Hepatocyte (in vitro differentiated cells): ENCODE measurements around the gene KIF17.

Source experiments
- CTCF ChIP-seq: fragments of 200-600 bp; sonication (generic); IDR thresholded peaks from 2 replicates; pipeline ENCODE4 v1.5.1; 2016; ENCODE audit warnings: antibody characterized with exemption, mild to moderate bottlenecking; ENCODE audit not compliant: poor library complexity
- EZH2 ChIP-seq: fragments of 200-600 bp; sonication (generic); IDR thresholded peaks from 2 replicates; pipeline ENCODE4 v1.6.1; 2016; ENCODE audit warnings: antibody characterized with exemption, mild to moderate bottlenecking, borderline replicate concordance
- EZH2phosphoT487 ChIP-seq: fragments of 200-600 bp; sonication (generic); IDR thresholded peaks from one replicate; pipeline ENCODE4 v1.6.1; 2018; ENCODE audit warnings: antibody characterized with exemption, mild to moderate bottlenecking, low read depth, moderate library complexity; ENCODE audit not compliant: unreplicated experiment, severe bottlenecking

- TF ChIP-seq CTCF: no peak
- TF ChIP-seq EZH2: no peak
- TF ChIP-seq EZH2phosphoT487: no peak
Measured at GRCh38 chr1:20716232-20716631, 1.6 kb downstream of the KIF17 start.
